LNCAP (cell line): ENCODE results near the gene CDC14A.

Experiments used
- TF ChIP-seq, protein P1 (sequence below): fragments of 450-650 bp; IDR thresholded peaks from 2 replicates; pipeline ENCODE4 v1.5.1; 2017; ENCODE audit warnings: mild to moderate bottlenecking

CDC14A gene

GRCh38 chr1:100543640-100544039, 191.3 kb downstream of the CDC14A start:
- TF ChIP-seq, protein P1, sequence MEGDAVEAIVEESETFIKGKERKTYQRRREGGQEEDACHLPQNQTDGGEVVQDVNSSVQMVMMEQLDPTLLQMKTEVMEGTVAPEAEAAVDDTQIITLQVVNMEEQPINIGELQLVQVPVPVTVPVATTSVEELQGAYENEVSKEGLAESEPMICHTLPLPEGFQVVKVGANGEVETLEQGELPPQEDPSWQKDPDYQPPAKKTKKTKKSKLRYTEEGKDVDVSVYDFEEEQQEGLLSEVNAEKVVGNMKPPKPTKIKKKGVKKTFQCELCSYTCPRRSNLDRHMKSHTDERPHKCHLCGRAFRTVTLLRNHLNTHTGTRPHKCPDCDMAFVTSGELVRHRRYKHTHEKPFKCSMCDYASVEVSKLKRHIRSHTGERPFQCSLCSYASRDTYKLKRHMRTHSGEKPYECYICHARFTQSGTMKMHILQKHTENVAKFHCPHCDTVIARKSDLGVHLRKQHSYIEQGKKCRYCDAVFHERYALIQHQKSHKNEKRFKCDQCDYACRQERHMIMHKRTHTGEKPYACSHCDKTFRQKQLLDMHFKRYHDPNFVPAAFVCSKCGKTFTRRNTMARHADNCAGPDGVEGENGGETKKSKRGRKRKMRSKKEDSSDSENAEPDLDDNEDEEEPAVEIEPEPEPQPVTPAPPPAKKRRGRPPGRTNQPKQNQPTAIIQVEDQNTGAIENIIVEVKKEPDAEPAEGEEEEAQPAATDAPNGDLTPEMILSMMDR = peak; percentile 45

DNA sequence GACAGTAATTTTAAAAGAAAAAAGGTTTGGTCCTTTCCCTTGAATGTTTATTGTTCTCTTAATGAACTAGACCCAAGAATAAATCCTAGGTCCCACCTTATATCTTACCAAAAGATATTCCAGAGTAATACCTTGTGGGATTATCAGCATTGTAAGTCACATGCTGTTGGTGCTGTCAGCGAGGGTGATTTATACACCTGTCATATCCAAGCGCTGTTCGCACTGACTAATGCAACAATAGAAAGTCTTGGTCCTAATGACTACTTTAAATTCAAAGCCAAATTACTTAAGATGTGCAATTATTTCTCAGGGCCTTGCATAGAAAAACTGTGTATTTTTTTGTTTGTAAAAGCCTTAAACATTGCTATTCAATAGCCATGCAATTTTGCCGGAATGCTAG, 192.5 kb downstream of the CDC14A start:
- TF ChIP-seq, protein P1 = no peak

- TF ChIP-seq, protein P1 = no peak
Measured at GRCh38 chr1:100545855-100546254, 193.5 kb downstream of the CDC14A start.

DNA sequence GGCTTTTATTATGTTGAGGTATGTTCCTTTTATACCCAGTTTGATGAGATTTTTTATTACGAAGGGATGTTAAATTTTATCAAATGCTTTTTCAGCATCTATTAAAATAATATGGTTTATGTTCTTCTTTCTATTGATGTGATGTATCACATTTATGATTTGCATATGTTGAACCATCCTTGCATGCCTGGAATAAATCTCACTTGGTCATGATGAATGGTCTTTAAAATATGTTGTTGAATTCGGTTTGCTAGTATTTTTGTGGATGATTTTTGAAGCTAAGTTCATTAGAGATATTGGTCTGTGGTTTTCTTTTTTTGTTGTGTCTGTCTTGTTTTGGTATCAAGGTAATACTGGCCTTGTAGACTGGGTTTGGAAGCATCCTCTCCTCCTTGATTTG, 199.7 kb downstream of the CDC14A start:
- TF ChIP-seq, protein P1 = no peak

GRCh38 chr1:100552922-100553321, 200.6 kb downstream of the CDC14A start:
- TF ChIP-seq, protein P1 = no peak

- TF ChIP-seq, protein P1 = no peak
Measured at GRCh38 chr1:100556181-100556580, 203.9 kb downstream of the CDC14A start.

- TF ChIP-seq, protein P1 = no peak
Measured at GRCh38 chr1:100556925-100557605, 204.8 kb downstream of the CDC14A start.

DNA sequence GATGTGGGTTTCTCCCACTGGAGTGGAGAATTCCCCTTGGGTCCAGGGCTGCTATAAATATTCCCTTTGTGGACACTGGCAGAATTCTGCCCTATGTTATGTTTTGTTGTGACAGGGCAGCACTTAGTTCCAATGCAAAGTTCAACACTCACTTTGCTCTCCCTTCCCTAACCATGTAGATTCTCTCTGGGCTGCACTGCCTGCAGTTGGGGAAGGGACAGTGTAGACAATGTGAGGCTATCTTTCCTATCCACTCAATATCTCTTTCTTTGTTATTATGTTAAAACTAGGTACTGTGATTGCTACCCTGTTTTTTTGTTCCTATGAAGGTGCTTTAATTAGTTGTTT, 205.3 kb downstream of the CDC14A start:
- TF ChIP-seq, protein P1 = no peak
